ENCODE results near the gene HSF4. TPM values are rescaled to one million over a fixed set of nuclear protein-coding genes. Genes with fewer than 3 reads are reported as not detected.

HSF4 gene
- total RNA-seq, 4 donors from 2014 or later, result 3.7 to 59.5 (median 19.6) TPM

DNA sequence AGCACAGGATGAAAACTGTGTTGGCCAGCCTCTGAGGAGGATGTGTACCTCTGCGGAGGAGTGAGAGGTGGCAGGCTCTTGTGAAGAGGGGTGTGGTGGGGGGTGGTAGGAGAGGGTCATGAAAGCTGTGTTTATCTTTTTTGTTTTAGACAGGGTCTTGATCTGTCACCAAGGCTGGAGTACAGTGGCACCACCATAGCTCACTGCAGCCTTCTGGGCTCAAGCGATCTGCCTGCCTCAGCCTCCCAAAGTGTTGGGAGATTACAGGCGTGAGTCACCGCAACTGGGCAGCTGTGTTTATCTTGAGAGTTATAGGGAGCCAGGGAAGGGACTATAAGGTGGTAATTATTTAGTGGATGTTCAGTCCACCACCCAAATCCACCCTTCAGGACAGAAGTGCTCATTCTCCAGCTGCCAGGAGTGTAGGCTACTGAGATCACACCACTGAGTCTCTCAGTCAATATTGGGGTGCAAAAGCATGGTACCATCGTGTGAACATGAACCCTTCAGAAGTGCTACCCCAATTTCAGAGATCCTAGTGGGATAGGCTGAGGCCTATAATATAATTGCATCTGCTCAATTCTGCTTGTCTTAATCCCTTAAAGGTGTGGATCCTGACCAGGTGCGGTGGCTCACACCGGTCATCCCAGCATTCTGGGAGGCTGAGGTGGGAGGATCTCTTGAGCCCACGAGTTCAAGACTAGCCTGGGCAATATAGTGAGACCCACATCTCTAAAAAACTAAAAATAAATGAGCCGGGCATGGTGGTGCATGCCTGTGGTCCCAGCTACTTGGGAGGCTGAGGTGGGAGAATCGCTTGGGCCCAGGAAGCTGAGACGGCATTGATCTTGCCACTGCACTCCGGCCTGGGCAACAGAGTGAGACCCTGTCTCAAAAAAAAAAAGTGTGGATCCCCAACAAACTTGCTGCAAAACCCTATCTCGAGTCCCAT, 26.2 kb downstream of the HSF4 start:
- no peaks in the 10 kb centered on the region for H3K9me3 ChIP-seq
- WGBS, 2 donors, result 80 to 84% methylated on average over 11 to 12 of the region's 13 CpGs

GRCh38 chr16:67191411-67191994, 27.0 kb downstream of the HSF4 start:
- Histone ChIP-seq H3K27me3 (no peaks in the 10 kb centered on the region), H3K4me3 (peak overlapping the region in 3 of 4 donors; percentile 88 to 98 (median 95)), H3K9me3 (no peaks in the 10 kb centered on the region), H3K4me1 (peaks cover 17 to 45% (median 23%) of the 10 kb centered on the region in 3 donors), H3K36me3 (peaks cover 20 to 35% (median 25%) of the 10 kb centered on the region in 3 donors), H3K27ac (peak overlapping the region in 2 of 4 donors; percentile 33 to 87)
- intact Hi-C loops (cut with DNase I), result no loop called here
- DNase-seq, result no peak
- TF ChIP-seq POLR2A (IDR thresholded peaks at IDR 0.05) (no peak), CTCF (IDR thresholded peaks at IDR 0.05) (no peak)
- WGBS, 2 donors, result 21 to 26% methylated on average over 9 of the region's 9 CpGs

More for the DNA sequence above, 26.2 kb downstream of the HSF4 start:
- peaks cover 13 to 28% (median 18%) of the 10 kb centered on the region in 3 donors for H3K36me3 ChIP-seq
- no peak overlapping the region for H3K27ac ChIP-seq
- DNase-seq, result no peak
- peak overlapping the region in 1 of 4 donors; percentile 4 for H3K4me3 ChIP-seq
- intact Hi-C loops (cut with DNase I), result no loop called here
- TF ChIP-seq CTCF (IDR thresholded peaks at IDR 0.05) (no peak), POLR2A (IDR thresholded peaks at IDR 0.05) (no peak)
- no peaks in the 10 kb centered on the region for H3K27me3 ChIP-seq
- peaks cover 17 to 42% (median 24%) of the 10 kb centered on the region in 3 donors for H3K4me1 ChIP-seq

GRCh38 chr16:67191995-67192681, 27.6 kb downstream of the HSF4 start, which contains the start of gene E2F4:
Gene E2F4 (plus strand): TSS chr16:67192155. CDS start chr16:67192228, 73 bp downstream.
- 0 to 4% methylated on average over 4 to 29 of the region's 54 CpGs for WGBS, 2 donors
- peak in 3 of 4 donors; percentile 60 to 79 (median 76) for TF ChIP-seq POLR2A (IDR thresholded peaks at IDR 0.05)
- TF ChIP-seq CTCF (IDR thresholded peaks at IDR 0.05), result peak in 3 of 6 experiments; percentile 10 to 55 (median 15)
- H3K4me3 ChIP-seq, result peak within 1 kb of the TSS; percentile 88 to 98 (median 92)
- H3K4me1 ChIP-seq, result peaks cover 17 to 51% (median 23%) of the 10 kb centered on the region in 3 donors
- DNase-seq, result peak; percentile 43
- no peaks in the 10 kb centered on the region for H3K27me3 ChIP-seq
- H3K36me3 ChIP-seq, result peaks cover 24 to 42% (median 32%) of the 10 kb centered on the region in 3 donors
- peak within 1 kb of the TSS; percentile 80 to 89 (median 84) for H3K27ac ChIP-seq
- no peaks in the 10 kb centered on the region for H3K9me3 ChIP-seq
- intact Hi-C loops (cut with DNase I), result no loop called here

- peaks cover 17 to 58% (median 24%) of the 10 kb centered on the region in 3 donors for H3K4me1 ChIP-seq
These were observed 28.3 kb downstream of the HSF4 start for GRCh38 chr16:67192781-67193361.

More at GRCh38 chr16:67192781-67193361, 28.3 kb downstream of the HSF4 start:
- Histone ChIP-seq H3K27ac (peak overlapping the region; percentile 80 to 89 (median 84)), H3K9me3 (no peaks in the 10 kb centered on the region), H3K4me3 (peak overlapping the region; percentile 88 to 98 (median 92)), H3K36me3 (peaks cover 31 to 49% (median 39%) of the 10 kb centered on the region in 3 donors), H3K27me3 (no peaks in the 10 kb centered on the region)
- intact Hi-C loops (cut with DNase I), result no loop called here
- TF ChIP-seq CTCF (IDR thresholded peaks at IDR 0.05) (no peak), POLR2A (IDR thresholded peaks at IDR 0.05) (no peak)
- 14 to 21% methylated on average over 14 of the region's 17 CpGs for WGBS, 2 donors
- DNase-seq, result no peak

Measured in esophagus squamous epithelium (tissue), 5 donors.